ENCODE measurements around the gene RAB36. TPM values are rescaled to one million over a fixed set of nuclear protein-coding genes. Genes with fewer than 3 reads are reported as not detected.

RAB36 gene
- polyA plus RNA-seq, 1 of the 3 experiments (the other 2 are of a cell fraction) = 6.6 TPM

DNA sequence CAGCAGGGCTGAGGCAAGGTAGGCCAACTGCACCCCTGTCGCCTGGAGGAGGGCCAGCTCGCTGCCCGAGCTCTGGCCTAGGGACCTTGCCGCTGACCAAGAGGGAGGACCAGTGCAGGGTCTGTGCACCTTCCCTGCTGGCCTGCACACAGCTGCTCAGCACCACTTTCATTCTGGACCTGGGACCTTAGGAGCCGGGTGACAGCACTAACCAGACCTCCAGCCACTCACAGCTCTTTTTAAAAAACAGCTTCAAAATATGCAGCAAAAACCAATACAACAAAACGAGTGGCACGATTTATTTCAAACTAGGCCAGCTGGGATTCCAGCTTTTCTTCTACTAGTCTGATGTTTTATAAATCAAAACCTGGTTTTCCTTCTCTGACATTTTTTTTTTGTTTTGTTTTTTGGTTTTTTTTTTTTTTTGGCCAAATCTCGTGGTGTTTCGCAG lies 21.4 kb upstream of the RAB36 start:
- H3K4me3 ChIP-seq (ENCODE audit: low read depth in 2 of 2, low read length in 1 of 2) = no peak overlapping the region
- peaks cover 0 to 33% of the 10 kb centered on the region in 2 experiments; a peak in 1 of 4 replicates for H3K4me1 ChIP-seq (ENCODE audit: control insufficient read depth in 1 of 2, insufficient read depth in 2 of 2, low read depth in 1 of 2, low read length in 1 of 2)
- ChIA-PET POLR2A (no interaction called here), CTCF (interaction anchor here (1.0 to 10.0 kb wide), 3 partner anchors 10 to 167 kb away, joined by 3 to 161 read pairs (median 3); no protein-coding TSS in a partner anchor)
- no peak overlapping the region for H3K9ac ChIP-seq
- no peaks in the 10 kb centered on the region for H3F3A ChIP-seq (replicated peaks; ENCODE audit: insufficient read depth)
- H3K9me3 ChIP-seq = no peaks in the 10 kb centered on the region
- no peak overlapping the region for H2AFZ ChIP-seq (ENCODE audit: low read depth)
- no peak for DNase-seq
- 90% methylated on average over 5 of the region's 9 CpGs for WGBS (ENCODE audit: low lambda C conversion rate)
- TF ChIP-seq FOSL2 (IDR thresholded peaks at IDR 0.05; ENCODE audit: borderline replicate concordance, low read depth) = no peak
- no peak for TF ChIP-seq GABPA (IDR thresholded peaks at IDR 0.05; ENCODE audit: low read depth)
- TF ChIP-seq, protein P1, sequence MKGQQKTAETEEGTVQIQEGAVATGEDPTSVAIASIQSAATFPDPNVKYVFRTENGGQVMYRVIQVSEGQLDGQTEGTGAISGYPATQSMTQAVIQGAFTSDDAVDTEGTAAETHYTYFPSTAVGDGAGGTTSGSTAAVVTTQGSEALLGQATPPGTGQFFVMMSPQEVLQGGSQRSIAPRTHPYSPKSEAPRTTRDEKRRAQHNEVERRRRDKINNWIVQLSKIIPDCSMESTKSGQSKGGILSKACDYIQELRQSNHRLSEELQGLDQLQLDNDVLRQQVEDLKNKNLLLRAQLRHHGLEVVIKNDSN (IDR thresholded peaks at IDR 0.05; ENCODE audit: borderline replicate concordance, low read depth) = no peak
- TF ChIP-seq RXRA (IDR thresholded peaks at IDR 0.05; ENCODE audit: borderline replicate concordance, low read depth) = no peak
- TF ChIP-seq RAD21 (IDR thresholded peaks at IDR 0.05; ENCODE audit: low read length) = no peak
- TF ChIP-seq TCF12 (IDR thresholded peaks at IDR 0.05) = no peak
- no peak for TF ChIP-seq FOXM1 (IDR thresholded peaks at IDR 0.05; ENCODE audit: low read depth)
- TF ChIP-seq, protein P2, sequence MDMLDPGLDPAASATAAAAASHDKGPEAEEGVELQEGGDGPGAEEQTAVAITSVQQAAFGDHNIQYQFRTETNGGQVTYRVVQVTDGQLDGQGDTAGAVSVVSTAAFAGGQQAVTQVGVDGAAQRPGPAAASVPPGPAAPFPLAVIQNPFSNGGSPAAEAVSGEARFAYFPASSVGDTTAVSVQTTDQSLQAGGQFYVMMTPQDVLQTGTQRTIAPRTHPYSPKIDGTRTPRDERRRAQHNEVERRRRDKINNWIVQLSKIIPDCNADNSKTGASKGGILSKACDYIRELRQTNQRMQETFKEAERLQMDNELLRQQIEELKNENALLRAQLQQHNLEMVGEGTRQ (IDR thresholded peaks at IDR 0.05; ENCODE audit: borderline replicate concordance, low read depth, low read length) = no peak
- no peak for TF ChIP-seq FOXJ3 (CRISPR knock-in tag; IDR thresholded peaks at IDR 0.05)
- TF ChIP-seq EZH2phosphoT487 (IDR thresholded peaks at IDR 0.05; ENCODE audit: borderline replicate concordance, low read depth) = no peak
- TF ChIP-seq TEAD4 (IDR thresholded peaks at IDR 0.05; ENCODE audit: borderline replicate concordance, insufficient read depth) = no peak
- no peak for TF ChIP-seq YY1 (IDR thresholded peaks at IDR 0.05; ENCODE audit: low read depth)
- no peak for TF ChIP-seq MXI1 (IDR thresholded peaks at IDR 0.05; ENCODE audit: low read depth, low read length)
- no peak for TF ChIP-seq NFIC (IDR thresholded peaks at IDR 0.05; ENCODE audit: borderline replicate concordance)
- no peak for TF ChIP-seq CHD2 (IDR thresholded peaks at IDR 0.05; ENCODE audit: low read length, partially characterized antibody)
- TF ChIP-seq TAF1 (IDR thresholded peaks at IDR 0.05; ENCODE audit: borderline replicate concordance, low read depth, low read length) = no peak
- TF ChIP-seq, protein P3, sequence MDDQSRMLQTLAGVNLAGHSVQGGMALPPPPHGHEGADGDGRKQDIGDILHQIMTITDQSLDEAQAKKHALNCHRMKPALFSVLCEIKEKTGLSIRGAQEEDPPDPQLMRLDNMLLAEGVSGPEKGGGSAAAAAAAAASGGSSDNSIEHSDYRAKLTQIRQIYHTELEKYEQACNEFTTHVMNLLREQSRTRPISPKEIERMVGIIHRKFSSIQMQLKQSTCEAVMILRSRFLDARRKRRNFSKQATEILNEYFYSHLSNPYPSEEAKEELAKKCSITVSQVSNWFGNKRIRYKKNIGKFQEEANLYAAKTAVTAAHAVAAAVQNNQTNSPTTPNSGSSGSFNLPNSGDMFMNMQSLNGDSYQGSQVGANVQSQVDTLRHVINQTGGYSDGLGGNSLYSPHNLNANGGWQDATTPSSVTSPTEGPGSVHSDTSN (IDR thresholded peaks at IDR 0.05) = no peak
- no peak for TF ChIP-seq SIN3A (IDR thresholded peaks at IDR 0.05; ENCODE audit: borderline replicate concordance, low read depth, low read length)
- no peaks in the 10 kb centered on the region for H3K79me2 ChIP-seq (ENCODE audit: insufficient read depth)
- H3K4me2 ChIP-seq = no peak overlapping the region
- no peak overlapping the region for H3K27ac ChIP-seq (ENCODE audit: low read depth in 2 of 2, low read length in 1 of 2)
- H4K20me1 ChIP-seq (ENCODE audit: insufficient read depth) = no peaks in the 10 kb centered on the region
- no peaks in the 10 kb centered on the region for H3K36me3 ChIP-seq (replicated peaks in 1 of 2; ENCODE audit: control insufficient read depth in 1 of 2, insufficient read depth in 2 of 2, low read length in 1 of 2)
- H3K27me3 ChIP-seq (ENCODE audit: insufficient read depth) = no peaks in the 10 kb centered on the region
- no peaks in the 10 kb centered on the region for H3K9me2 ChIP-seq

Measured in SK-N-SH (cell line).